ENCODE results near the gene TRAPPC6A.

DNA sequence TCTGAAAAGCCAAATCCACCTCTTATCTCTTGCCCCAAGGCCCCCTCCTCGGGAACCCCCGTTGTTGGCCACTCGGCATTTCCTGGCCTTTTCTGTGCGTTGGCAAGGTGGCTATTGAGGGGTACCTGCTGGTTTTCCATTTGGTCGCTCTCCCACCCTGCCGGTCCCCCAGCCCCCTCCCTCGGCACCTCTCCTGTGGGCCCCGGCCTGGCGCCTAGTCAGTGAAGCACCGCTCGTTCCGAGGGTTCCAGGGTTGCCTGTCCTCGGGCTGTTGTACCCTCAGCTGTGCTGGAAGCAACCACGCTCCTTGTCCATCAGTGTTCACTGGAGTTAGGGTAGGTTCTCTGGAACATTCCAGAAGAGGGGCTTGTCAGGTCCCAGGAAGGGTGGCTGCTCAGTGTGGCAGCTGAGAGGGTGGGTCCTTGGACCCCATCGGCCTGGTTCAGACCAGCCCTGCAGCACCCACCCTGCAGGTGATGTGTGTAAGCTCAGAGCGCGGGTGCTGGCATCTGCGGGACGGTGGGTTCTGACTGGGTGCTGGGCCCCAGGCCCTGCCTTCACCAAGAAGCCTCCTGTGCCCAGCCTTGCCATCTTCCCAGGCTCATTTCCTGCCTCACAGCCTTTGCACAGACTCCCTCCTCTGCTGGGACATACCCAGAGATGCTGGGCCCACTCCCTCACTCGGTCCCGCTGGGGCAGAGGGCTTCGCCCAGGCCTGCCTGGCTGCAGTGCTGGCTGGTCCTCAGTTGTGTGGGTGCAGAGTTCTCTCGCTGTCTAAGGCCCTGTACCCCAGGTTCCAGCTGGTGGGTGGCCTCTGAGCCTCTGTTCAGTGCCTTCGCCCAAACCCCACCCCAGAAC lies 38.5 kb downstream of the TRAPPC6A start:
- TF ChIP-seq, protein P1, sequence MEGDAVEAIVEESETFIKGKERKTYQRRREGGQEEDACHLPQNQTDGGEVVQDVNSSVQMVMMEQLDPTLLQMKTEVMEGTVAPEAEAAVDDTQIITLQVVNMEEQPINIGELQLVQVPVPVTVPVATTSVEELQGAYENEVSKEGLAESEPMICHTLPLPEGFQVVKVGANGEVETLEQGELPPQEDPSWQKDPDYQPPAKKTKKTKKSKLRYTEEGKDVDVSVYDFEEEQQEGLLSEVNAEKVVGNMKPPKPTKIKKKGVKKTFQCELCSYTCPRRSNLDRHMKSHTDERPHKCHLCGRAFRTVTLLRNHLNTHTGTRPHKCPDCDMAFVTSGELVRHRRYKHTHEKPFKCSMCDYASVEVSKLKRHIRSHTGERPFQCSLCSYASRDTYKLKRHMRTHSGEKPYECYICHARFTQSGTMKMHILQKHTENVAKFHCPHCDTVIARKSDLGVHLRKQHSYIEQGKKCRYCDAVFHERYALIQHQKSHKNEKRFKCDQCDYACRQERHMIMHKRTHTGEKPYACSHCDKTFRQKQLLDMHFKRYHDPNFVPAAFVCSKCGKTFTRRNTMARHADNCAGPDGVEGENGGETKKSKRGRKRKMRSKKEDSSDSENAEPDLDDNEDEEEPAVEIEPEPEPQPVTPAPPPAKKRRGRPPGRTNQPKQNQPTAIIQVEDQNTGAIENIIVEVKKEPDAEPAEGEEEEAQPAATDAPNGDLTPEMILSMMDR (IDR thresholded peaks at IDR 0.05; ENCODE audit: low read length), result no peak
- no peak for TF ChIP-seq EZH2 (IDR thresholded peaks at IDR 0.05; ENCODE audit: borderline replicate concordance, low read length)

Data from OCI-LY1 (cell line).